ENCODE measurements around the gene STARD13.

DNA sequence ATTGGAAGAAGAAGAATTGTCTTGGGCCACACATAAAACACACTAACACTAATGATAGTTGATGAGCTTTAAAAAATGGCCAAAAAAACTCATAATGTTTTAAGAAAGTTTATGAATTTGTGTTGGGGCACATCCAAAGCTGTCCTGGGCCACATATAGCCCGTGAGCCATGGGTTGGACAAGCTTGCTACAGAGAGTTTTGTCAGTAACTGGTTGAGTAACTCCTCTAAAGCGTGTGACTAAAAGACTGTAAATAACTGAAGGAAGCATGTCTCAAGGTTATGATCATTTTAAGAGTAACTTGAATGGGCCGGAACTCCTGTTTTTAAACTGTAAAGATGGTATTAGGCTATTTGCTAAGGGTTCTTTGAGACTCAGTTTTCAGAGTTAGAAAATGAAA is 151.3 kb downstream of the STARD13 start:
- TF ChIP-seq GATA2 (IDR thresholded peaks at IDR 0.05; ENCODE audit: low read depth, low read length) (no peak), GATA3 (IDR thresholded peaks at IDR 0.05; ENCODE audit: low read depth, low read length) (no peak)
